ENCODE results near the gene PIK3R6. TPM values are rescaled to one million over a fixed set of nuclear protein-coding genes. Genes with fewer than 3 reads are reported as not detected.
"Not testable (repeated sequence)": the region's sequence is repeated elsewhere in the genome, so short reads cannot be mapped to it uniquely, and the experiment has no call there.

PIK3R6 gene
- total RNA-seq, 1 donor from 2014 or later = 2.2 TPM

- H3K27ac ChIP-seq = no peak overlapping the region
- H3K4me1 ChIP-seq = no peaks in the 10 kb centered on the region
- no peak overlapping the region for H3K4me3 ChIP-seq
- H3K27me3 ChIP-seq = no peaks in the 10 kb centered on the region
- H3K9me3 ChIP-seq = peaks cover 4 to 20% of the 10 kb centered on the region in 2 donors
- intact Hi-C loops (cut with DNase I) = no loop called here
- H3K36me3 ChIP-seq = no peaks in the 10 kb centered on the region
- no peak for DNase-seq (ENCODE audit: low spot score in 2 of 2)
- TF ChIP-seq, protein P1, sequence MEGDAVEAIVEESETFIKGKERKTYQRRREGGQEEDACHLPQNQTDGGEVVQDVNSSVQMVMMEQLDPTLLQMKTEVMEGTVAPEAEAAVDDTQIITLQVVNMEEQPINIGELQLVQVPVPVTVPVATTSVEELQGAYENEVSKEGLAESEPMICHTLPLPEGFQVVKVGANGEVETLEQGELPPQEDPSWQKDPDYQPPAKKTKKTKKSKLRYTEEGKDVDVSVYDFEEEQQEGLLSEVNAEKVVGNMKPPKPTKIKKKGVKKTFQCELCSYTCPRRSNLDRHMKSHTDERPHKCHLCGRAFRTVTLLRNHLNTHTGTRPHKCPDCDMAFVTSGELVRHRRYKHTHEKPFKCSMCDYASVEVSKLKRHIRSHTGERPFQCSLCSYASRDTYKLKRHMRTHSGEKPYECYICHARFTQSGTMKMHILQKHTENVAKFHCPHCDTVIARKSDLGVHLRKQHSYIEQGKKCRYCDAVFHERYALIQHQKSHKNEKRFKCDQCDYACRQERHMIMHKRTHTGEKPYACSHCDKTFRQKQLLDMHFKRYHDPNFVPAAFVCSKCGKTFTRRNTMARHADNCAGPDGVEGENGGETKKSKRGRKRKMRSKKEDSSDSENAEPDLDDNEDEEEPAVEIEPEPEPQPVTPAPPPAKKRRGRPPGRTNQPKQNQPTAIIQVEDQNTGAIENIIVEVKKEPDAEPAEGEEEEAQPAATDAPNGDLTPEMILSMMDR (IDR thresholded peaks at IDR 0.05) = no peak
Measured at GRCh38 chr17:8806926-8807550, 60.4 kb downstream of the PIK3R6 start.

DNA sequence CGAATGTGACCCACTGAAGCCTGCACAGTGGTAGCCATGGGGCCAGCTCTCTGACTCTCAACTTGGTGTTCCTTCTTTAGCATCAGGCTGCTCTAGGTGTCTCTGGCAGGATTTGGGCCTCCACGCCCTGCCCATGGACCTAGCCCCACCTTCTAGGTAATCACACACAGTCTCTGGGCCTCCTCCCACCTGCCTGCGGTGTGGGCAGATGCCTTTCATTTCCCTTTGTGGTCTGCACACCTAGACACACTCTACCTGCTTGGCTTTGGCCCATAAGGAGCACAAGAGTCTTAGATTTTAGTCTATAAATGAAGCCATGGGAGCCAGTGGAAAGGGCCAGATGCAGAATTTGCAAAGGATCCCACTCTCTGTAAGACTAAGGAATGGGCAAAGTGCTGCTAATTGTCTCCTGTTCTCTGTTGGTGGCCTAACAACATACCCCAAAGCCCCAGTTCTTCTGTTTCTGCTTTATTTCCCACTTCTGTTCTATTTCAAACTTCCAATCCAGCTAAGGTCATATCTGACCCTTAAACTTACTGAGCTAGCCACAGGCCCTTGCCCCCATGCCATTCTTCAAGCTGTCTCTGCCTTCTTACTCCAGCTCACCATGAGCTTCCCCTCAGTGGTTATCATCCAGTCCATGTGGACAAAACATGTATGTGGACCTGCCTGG, 61.1 kb downstream of the PIK3R6 start:
- no peaks in the 10 kb centered on the region for H3K4me1 ChIP-seq
- TF ChIP-seq, protein P1 (IDR thresholded peaks at IDR 0.05) = no peak
- no peak for DNase-seq (ENCODE audit: low spot score in 2 of 2)
- no peak overlapping the region for H3K27ac ChIP-seq
- no peaks in the 10 kb centered on the region for H3K36me3 ChIP-seq
- no peaks in the 10 kb centered on the region for H3K27me3 ChIP-seq
- H3K4me3 ChIP-seq = no peak overlapping the region
- H3K9me3 ChIP-seq = peaks cover 4 to 20% of the 10 kb centered on the region in 2 donors
- intact Hi-C loops (cut with DNase I) = no loop called here

- H3K4me1 ChIP-seq; H3K27me3 ChIP-seq; H3K36me3 ChIP-seq; H3K4me3 ChIP-seq; intact Hi-C loops (cut with DNase I); DNase-seq (ENCODE audit: low spot score in 2 of 2); H3K27ac ChIP-seq: not testable (repeated sequence)
- H3K9me3 ChIP-seq = peaks cover 4 to 17% of the 10 kb centered on the region in 2 donors
Measured at GRCh38 chr17:8805396-8805795, 62.1 kb downstream of the PIK3R6 start.

- Histone ChIP-seq H3K27me3 (peaks cover 5% of the 10 kb centered on the region), H3K4me3 (no peak overlapping the region), H3K9me3 (peaks cover 0 to 4% of the 10 kb centered on the region in 2 donors), H3K27ac (no peak overlapping the region), H3K36me3 (no peaks in the 10 kb centered on the region), H3K4me1 (no peaks in the 10 kb centered on the region)
- intact Hi-C loops (cut with DNase I) = no loop called here
- TF ChIP-seq, protein P1 (IDR thresholded peaks at IDR 0.05) = no peak
- DNase-seq (ENCODE audit: low spot score in 2 of 2) = no peak
Measured at GRCh38 chr17:8803531-8804420, 63.7 kb downstream of the PIK3R6 start.

DNA sequence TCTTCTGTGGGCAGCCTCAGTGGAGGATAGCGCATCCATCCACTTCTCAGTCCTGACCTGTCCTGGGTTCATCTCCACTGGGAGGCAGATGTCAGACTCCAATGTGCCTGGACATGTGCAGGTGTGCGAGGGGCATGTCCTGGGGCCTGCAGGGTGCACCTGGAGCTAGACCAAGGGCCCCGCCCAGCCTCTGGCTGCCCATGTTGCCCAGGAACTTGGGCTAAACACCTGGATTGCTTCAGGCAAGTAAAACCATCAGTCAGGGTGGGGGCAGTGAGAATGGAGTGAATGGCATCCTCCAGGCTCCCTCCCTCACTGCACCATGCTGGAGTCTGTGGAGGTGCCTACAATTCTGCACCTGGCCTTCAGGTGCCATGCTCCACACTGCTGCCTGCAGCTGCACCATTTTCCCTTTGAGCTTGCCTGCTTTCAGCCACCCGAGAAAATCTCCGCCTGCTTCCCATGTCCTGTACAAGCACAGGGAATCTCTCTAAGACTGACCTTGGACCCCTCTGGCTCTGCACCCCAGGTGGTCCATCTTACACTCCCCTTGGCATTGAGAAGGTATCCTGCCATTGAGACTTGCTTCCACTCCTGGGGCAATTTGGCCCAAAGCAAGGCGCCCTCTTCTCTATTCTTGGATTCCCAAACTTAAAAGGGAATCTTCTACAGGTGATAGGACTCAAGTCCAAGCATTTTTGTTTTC, 66.2 kb downstream of the PIK3R6 start:
- H3K27me3 ChIP-seq = peaks cover 5% of the 10 kb centered on the region
- no peaks in the 10 kb centered on the region for H3K9me3 ChIP-seq
- H3K36me3 ChIP-seq = no peaks in the 10 kb centered on the region
- H3K4me1 ChIP-seq = no peaks in the 10 kb centered on the region
- H3K27ac ChIP-seq = no peak overlapping the region
- no peak overlapping the region for H3K4me3 ChIP-seq
- TF ChIP-seq, protein P1 (IDR thresholded peaks at IDR 0.05) = no peak
- intact Hi-C loops (cut with DNase I) = no loop called here
- no peak for DNase-seq (ENCODE audit: low spot score in 2 of 2)
